ENCODE data around the gene TSSK2.

DNA sequence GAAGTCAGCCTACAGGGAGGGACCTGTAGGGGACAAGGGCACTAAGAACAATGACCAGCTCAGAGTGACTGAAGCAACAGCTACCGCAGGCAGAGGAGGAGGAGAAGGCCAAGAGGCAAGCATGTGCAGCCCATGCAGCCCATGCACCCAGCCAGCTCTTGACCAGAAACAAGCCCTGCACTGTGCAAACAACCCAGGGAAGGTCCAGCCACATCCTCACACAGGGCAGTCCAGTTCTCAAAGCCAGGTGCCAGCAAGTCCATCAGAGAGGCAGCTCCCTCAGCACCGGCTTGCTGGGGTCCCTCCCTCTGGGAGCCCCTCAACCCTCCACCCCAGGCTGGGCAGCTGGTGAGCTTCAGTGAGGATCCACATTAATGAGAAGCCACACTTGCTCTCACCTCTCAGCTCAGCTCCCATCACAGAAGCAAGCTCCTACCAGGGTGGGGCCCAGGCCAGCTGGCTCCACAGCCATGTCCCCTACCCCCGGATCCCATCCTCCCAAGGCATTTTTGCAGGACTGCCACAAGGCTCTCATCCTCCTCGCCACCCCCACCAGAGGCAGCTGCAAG, 16.0 kb upstream of the TSSK2 start:
- TF ChIP-seq, protein P1, sequence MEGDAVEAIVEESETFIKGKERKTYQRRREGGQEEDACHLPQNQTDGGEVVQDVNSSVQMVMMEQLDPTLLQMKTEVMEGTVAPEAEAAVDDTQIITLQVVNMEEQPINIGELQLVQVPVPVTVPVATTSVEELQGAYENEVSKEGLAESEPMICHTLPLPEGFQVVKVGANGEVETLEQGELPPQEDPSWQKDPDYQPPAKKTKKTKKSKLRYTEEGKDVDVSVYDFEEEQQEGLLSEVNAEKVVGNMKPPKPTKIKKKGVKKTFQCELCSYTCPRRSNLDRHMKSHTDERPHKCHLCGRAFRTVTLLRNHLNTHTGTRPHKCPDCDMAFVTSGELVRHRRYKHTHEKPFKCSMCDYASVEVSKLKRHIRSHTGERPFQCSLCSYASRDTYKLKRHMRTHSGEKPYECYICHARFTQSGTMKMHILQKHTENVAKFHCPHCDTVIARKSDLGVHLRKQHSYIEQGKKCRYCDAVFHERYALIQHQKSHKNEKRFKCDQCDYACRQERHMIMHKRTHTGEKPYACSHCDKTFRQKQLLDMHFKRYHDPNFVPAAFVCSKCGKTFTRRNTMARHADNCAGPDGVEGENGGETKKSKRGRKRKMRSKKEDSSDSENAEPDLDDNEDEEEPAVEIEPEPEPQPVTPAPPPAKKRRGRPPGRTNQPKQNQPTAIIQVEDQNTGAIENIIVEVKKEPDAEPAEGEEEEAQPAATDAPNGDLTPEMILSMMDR (IDR thresholded peaks at IDR 0.05; ENCODE audit: low read depth, low read length) = no peak
- TF ChIP-seq EZH2phosphoT487 (IDR thresholded peaks at IDR 0.05; ENCODE audit: low read depth) = no peak
